Stimulated activated CD8-positive, alpha-beta memory T cell treated with anti-CD3 and anti-CD28 coated beads, Interleukin-2, amount 100 ng/mL, for 1 hour (primary cell): ENCODE results near the gene APOA4.
"Not testable (repeated sequence)": the region's sequence is repeated elsewhere in the genome, so short reads cannot be mapped to it uniquely, and the experiment has no call there.

ENCODE experiments used
- DNase-seq, 2 donors: peaks; one replicate each; pipeline ENCODE4 v3.0.0-alpha.2; 2020; ENCODE audit warnings: low read depth in 2 of 2

The APOA4 gene

DNA sequence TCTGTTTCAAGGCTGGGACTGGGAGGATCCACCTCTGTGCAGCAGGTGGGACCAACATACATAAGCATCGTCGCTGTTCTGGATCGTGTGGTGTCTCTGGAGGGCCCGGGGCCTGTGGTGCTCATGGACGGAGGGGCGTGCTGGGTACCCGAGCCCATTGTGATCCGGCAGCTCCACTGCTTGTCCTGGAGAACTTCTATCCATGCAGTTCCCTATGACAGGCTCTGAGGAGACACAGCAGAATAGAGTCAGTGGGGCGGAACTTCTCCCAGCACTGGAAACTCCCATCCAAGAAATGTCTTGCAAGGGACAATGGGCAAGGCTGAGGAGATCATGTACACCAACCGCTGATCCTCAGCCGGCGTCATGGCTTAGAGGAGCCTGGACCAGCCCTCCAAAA is 26.0 kb upstream of the APOA4 start:
- no peak for DNase-seq

DNA sequence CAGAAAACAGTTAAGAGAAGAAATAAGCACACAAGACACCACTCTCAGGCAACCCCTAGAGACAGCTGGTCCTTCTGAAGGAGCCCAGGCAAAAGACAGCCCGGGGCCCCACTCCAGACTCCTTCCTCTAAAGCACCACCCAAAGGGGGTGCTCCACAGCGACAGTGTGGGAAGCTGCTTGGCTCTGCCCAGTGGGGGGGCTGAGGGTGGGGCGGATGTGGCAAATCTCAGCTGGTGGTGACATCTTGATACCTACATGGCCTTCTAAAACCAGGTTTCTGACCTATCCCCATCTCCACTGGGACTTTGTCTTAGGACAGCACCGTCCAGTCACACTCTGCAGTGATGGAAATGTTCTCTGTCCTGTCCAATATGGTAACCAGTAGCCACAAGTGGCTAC is 24.5 kb upstream of the APOA4 start:
- no peak for DNase-seq

DNA sequence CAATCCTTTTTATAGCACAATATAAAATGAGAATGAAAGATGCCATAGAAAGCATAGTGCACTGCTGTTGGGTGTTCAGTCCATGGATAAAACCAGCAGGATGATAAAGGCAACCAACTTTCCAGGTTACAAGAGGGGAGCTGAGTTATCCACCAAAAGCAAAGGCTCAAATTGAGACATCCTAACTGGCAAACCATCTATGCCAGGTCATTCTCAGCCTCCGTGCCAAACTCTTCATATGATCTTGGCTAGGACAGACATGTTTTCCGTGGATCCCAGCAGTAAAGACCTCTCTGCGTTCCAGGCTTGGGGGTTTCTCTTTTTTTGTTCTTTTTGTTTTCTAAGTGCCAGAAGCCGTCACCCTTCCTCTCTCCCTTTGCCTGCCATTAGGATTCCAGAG is 21.6 kb upstream of the APOA4 start:
- no peak for DNase-seq

DNA sequence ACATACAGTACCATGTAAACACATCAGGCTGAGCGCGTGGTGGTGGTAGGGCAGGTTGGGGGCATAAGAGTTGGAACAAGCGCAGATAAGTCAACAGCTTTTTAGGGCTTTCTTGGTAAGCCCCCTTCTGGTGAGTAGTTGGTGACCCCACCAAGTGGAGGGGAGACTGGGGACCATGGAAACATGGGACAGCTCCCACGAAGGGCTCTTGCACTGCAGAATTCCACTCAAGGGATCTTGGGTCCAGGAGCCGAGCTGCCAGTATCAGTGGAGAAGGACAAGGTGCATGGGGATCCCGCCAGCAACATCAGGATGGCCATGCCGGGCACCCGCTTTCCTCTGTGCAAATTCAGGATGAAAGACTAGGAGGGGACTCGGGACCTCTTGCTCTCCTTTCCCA is 20.6 kb upstream of the APOA4 start:
- DNase-seq = no peak

DNA sequence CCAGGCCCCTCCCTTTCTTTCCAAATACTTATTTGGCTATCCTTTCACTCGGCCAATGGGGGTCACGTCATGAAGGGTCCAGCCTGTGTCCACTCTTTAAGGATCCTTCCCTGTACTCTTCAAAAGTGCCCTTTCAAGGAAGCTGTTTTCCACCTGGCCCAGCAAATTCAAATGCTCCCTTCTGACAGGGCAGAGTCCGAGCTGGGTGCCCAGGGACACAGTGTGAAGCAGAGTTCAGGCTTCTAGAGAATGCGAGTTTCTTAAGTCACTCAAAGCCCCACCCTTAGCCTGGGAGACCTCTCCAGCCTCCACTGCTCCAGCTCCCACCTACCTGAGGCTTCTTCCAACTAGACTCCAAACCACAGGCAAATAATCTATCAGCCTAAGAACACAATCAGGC is 19.8 kb upstream of the APOA4 start:
- DNase-seq = no peak

DNA sequence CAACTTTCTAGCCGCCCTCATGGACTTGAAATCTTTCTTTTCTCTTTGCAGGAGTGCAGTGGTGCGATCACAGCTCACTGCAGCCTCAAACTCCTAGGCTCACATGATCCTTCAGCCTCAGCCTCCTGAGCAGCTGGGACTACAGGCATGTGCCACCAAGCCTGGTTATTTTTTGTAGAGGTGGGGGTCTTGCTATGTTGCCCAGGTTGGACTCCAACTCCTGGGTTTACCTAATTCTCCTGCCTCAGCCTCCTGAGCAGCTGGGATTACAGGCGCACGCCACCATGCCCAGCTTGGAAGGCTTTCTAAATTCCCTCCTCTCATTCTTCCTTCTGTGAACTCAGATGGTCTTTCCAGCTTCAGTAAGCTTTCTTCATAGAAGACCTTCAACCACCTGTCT is 19.0 kb upstream of the APOA4 start:
- no peak for DNase-seq

DNA sequence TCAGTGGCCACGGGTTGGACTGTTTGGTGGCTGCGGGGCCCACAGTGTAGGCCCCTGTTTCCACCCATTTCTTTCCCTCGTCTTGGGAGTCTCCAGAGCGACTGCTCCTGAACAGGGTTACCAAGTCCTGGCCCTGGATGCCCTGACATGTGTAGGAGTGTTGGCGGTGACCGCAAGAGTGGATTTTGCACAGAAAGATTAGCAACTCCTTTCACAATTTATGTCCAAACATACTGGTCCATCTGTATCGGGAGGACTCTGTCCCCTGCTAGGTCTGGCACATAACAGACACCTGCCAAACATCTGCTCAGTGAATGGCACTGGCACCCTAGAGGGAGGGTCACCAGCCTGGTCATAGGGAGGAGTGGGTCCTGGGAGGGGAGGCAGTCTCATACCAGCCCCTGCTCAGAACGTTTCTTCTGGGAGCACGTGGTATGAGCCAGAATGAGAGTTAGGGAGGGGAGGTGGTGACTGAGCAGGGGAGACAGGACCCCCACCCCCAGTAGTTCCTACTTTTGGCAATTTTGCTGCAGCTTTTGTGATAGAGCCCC is 17.7 kb upstream of the APOA4 start:
- DNase-seq = no peak

DNA sequence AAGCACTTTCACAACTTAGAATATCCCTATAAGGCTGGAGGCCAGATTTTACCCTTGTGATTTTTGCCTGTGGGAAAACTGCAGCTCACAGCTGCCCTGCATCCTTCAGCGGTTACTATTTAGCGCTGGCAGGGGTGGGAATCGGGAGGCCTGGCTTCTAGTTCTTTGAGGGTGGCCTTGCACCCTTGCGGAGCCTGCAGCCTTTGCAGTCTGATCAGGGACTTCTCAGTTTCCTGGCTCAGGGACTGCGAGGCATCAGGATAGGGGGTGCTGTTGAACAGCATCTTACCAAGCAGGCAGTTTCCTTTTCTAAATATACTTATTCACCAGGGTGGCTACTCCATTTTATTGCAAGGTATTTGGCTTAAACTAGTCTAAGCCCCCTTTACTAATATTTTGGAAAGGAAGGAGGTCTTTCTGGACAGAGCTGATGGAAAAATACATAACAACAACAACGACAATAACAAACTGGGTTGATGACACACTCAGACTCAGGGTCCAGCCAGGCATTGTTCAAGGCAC is 17.2 kb upstream of the APOA4 start:
- DNase-seq = no peak

DNA sequence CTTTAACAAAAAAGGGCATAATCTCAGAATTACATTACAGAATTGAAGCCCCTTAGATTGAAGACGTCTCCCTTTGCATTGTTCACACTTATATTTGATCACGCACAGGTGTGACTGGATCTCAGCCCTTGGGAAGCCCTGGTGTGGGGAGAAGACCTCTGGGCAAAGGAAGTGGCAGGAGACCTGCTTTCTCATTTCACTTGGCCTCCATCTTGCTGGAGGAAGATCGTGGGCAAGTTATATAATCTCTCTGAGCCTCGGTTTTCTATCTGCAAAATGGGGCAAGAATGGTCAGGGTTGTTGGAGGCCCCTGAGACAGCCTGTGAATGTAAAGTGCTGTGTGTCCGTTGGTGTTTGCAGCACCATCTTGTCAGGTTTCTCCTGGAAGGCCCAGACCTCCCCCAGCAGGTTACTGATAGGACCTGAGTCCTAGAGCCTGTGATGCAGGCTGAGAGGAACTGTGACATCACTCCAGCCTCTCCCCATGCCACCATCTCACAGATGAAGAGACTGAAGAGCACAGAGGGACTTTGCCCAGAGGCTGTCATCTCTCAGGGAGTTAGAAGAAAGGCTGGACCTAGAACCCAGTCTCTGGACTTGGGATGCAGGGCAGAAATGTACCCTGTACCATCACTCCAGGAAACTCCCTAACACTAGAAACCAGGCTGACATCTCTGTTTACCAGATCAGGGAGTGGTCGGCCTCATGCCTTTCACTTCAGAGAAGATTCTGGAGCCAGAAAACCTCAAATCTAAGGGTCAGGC is 15.4 kb upstream of the APOA4 start:
- no peak for DNase-seq

DNA sequence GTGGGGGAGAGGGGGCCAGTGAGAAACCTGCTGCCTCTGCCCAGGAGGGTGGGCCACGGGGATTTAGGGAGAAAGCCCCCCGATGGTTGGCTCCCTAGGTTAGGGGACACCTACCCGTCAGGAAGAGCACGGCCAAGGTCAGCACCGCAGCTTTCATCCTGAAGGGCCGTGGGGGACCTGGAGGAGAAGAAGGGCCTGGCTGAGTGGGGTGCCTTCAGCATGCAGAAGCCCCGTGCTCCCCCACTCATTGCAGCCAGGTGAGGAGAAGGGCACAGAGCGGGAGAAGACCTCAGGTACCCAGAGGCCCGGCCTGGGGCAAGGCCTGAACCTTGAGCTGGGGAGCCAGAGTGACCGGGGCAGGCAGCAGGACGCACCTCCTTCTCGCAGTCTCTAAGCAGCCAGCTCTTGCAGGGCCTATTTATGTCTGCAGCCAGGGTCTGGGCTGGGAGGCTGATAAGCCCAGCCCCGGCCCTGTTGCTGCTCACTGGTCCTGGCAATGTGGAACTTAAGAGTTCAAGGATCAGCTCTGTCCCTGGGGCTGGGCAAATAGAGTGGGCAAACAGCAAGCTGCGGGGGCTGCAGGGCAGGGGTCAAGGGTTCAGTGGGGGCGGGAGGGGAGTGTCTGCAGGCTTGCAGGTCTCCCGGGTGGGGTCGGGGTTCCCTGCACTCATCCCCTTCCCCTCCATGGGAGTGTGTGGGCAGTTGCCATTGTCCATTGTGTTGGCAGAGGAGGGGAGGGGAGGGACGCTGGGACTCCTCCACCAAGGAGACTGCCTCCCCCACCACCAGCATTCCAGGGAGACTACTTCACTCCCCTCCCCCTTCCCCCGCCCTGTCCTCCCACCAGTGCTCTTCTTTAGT is 14.4 kb upstream of the APOA4 start, which contains the start of gene APOA1:
Gene APOA1, minus strand, starts transcription at position 392 of the 861 bp plus-strand sequence. Its CDS starts 235 bp downstream, at position 157.
- DNase-seq = no peak

DNA sequence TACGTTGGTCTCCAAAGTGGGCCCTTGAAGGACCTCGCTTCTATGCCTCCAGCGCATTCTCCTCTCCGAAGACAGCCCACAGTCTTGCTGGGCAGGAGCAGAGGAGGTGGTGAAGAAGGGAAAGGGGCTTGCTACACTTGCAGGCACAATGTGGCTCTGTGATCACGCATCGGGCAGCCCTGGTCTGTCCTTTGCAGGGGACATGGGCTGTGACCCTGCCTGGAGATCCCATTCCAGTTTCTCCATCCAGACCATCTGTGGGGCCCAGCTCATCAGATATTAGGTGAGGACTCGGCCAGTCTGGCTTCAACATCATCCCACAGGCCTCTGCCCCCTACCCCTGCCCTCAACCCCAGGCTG is 13.5 kb upstream of the APOA4 start:
- DNase-seq = no peak

DNA sequence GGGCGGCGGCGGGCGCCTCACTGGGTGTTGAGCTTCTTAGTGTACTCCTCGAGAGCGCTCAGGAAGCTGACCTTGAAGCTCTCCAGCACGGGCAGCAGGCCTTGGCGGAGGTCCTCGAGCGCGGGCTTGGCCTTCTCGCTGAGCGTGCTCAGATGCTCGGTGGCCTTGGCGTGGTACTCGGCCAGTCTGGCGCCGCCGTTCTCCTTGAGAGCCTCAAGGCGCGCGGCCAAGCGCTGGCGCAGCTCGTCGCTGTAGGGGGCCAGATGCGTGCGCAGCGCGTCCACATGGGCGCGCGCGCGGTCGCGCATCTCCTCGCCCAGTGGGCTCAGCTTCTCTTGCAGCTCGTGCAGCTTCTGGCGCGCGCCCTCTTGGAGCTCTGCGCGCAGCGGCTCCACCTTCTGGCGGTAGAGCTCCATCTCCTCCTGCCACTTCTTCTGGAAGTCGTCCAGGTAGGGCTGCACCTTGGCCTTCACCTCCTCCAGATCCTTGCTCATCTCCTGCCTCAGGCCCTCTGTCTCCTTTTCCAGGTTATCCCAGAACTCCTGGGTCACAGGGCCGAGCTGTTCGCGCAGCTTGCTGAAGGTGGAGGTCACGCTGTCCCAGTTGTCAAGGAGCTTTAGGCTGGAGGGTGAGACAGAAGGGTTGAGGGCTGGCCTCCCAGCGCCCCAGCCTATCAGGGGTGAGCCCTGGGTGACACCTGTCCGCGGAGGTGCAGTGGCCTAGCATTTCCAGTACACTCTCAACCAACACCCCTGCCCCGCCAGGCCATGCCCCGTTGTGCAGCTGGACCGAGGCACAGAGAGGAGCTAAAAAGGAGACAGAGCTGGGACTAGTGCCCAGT is 12.9 kb upstream of the APOA4 start:
- peak; percentile 55 to 64 for DNase-seq

DNA sequence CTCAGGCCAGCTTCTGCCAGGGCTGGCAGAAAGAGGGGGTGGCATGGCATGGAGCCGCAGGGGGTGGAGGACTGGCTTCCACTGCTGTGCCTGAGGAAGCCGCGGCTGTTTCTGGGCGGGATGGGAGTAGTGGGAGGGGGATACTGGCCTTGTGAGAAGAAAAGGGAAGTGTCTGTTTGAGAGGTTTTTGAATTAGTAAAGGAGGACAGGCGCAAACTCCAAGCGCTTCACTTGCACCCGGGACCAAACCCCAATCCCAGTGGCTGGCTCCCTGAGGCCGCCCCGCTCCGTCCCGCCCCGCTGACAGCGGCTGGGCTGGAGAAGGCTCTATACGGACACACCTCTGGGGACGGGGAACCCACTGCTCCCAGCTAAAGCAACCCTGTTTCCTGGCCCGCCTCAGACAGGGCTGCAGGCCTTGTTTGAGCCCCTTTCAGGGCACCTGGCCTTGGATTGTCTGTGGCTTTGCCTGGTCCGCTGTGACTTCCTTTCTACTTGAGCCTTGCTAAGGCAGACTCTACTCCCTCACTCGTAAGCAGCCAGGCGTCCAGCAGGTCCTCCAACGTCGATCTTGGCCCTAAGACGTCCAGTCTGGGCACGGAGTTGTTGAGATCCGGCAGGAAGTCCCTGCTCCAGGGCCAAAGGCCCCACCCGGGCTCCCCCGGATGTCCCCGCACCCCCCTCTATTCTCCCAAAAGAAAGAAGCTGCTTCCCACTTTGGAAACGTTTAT is 12.1 kb upstream of the APOA4 start:
- DNase-seq = no peak

DNA sequence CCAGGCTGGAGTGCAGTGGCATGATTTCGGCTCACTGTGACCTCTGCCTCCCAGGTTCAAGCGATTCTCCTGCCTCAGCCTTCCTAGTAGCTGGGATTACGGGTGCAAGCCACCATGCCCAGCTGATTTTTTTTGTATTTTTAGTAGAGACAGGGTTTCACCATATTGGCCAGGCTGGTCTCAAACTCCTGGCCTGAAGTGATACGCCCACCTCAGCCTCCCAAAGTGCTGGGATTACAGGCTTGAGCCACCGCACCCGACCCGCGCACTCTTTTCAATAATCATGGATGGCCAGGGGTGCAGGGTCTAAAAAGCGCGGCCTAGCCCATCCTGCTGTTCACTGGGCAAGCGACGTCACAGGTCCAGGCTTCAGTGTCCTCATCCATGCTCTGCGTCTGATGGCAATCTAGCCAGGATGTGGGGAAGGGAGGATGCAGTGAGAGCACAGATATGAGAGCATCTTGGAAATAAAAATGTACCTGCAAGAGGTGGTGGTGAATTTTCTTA is 11.5 kb upstream of the APOA4 start:
- DNase-seq = not testable (repeated sequence)

DNA sequence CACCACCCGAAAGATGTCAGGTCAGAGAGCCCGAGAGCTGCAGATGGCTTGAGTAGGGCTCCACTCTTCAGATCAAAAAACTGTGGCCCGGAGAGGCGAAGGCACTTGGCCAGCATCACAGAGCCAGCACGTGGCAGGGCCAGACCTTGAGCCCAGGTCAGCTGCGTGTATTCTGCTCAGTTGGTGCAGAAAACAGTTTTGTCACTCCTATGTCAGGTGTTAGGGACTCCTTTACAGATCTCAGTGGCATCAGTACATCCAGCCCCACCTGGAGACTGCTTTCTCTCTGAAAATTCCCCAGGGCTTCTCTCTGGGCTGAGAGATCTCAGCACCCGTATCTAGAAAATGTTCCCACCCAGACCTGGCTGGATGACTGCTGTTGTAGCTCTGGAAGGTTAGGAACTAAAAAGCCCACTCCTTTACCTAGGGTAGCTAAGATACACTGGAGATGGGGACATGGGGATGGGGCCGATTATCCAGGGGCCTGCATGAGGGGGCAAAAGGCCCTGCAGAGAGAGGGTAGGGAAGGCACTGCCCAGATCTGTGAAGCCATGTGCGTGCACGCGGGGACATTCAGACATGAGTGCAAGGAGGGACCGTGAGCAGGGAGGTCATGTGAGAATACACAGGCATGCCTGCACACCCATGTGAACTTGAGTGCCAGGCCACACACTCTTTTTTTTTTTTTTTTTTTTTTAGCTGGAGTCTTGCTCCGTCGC is 10.9 kb upstream of the APOA4 start:
- no peak for DNase-seq

DNA sequence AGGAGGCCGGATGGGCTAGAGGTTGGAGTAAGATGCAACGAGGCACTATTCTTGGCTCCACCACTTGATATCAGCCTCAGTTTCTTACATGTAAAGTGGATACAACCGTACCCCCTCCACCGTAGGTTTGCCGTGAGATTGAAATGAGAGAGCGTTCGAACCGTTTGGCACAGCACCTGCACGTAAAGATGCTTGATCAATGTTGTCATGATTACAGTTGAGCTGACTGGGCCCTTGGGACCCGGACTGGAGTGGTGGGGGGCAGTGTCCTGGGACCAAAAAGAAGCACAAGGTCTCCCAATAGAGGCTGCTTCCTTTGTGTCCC is 10.3 kb upstream of the APOA4 start:
- DNase-seq = no peak

DNA sequence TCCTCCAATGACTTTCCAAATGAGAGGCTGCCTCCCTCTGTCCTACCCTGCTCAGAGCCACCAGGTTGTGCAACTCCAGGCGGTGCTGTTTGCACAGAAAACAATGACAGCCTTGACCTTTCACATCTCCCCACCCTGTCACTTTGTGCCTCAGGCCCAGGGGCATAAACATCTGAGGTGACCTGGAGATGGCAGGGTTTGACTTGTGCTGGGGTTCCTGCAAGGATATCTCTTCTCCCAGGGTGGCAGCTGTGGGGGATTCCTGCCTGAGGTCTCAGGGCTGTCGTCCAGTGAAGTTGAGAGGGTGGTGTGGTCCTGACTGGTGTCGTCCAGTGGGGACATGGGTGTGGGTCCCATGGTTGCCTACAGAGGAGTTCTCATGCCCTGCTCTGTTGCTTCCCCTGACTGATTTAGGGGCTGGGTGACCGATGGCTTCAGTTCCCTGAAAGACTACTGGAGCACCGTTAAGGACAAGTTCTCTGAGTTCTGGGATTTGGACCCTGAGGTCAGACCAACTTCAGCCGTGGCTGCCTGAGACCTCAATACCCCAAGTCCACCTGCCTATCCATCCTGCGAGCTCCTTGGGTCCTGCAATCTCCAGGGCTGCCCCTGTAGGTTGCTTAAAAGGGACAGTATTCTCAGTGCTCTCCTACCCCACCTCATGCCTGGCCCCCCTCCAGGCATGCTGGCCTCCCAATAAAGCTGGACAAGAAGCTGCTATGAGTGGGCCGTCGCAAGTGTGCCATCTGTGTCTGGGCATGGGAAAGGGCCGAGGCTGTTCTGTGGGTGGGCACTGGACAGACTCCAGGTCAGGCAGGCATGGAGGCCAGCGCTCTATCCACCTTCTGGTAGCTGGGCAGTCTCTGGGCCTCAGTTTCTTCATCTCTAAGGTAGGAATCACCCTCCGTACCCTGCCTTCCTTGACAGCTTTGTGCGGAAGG is 9.5 kb upstream of the APOA4 start:
- no peak for DNase-seq

DNA sequence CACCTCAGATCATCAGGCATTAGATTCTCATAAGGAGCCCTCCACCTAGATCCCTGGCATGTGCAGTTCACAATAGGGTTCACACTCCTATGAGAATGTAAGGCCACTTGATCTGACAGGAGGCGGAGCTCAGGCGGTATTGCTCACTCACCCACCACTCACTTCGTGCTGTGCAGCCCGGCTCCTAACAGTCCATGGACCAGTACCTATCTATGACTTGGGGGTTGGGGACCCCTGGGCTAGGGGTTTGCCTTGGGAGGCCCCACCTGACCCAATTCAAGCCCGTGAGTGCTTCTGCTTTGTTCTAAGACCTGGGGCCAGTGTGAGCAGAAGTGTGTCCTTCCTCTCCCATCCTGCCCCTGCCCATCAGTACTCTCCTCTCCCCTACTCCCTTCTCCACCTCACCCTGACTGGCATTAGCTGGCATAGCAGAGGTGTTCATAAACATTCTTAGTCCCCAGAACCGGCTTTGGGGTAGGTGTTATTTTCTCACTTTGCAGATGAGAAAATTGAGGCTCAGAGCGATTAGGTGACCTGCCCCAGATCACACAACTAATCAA is 8.8 kb upstream of the APOA4 start:
- DNase-seq = no peak
